GF-D8 (cell line): Measurements from ENCODE around the gene CNOT8.
A peak's percentile ranks its signal among the peaks of the same experiment; 100 is the strongest.
"Not testable (repeated sequence)": the region's sequence is repeated elsewhere in the genome, so short reads cannot be mapped to it uniquely, and the experiment has no call there.

Experiments used
- DNase-seq: peaks from one replicate; lab custom pipeline; 2025; lab: John Stamatoyannopoulos, UW

Gene CNOT8

GRCh38 chr5:154858297-154858971 is at the start of gene CNOT8:
TSS of gene CNOT8 (plus strand) at chr5:154858627. CDS start at chr5:154863279, 4,652 bp downstream.
- peak; percentile 92 for DNase-seq

GRCh38 chr5:154811239-154811638 is 47.2 kb upstream of the CNOT8 start:
- no peak for DNase-seq

- DNase-seq: peak; percentile 22
Observed at GRCh38 chr5:154811653-154812465, 46.6 kb upstream of the CNOT8 start.

- no peak for DNase-seq
Observed at GRCh38 chr5:154813158-154813557, 45.3 kb upstream of the CNOT8 start.

- no peak for DNase-seq
Observed at GRCh38 chr5:154813736-154814135, 44.7 kb upstream of the CNOT8 start.

GRCh38 chr5:154815025-154815424 is 43.4 kb upstream of the CNOT8 start:
- no peak for DNase-seq

- no peak for DNase-seq
Observed at GRCh38 chr5:154815684-154816247, 42.7 kb upstream of the CNOT8 start.

- DNase-seq: no peak
Observed at GRCh38 chr5:154816891-154817492, 41.4 kb upstream of the CNOT8 start.

- DNase-seq: no peak
Observed at GRCh38 chr5:154817815-154818214, 40.6 kb upstream of the CNOT8 start.

- DNase-seq: no peak
Observed at GRCh38 chr5:154818471-154819116, 39.8 kb upstream of the CNOT8 start.

GRCh38 chr5:154819546-154819945 is 38.9 kb upstream of the CNOT8 start:
- no peak for DNase-seq

- no peak for DNase-seq
Observed at GRCh38 chr5:154820383-154820782, 38.0 kb upstream of the CNOT8 start.

GRCh38 chr5:154822896-154823295 is 35.5 kb upstream of the CNOT8 start:
- DNase-seq: not testable (repeated sequence)

GRCh38 chr5:154823605-154824004 is 34.8 kb upstream of the CNOT8 start:
- DNase-seq: no peak

GRCh38 chr5:154824070-154824469 is 34.4 kb upstream of the CNOT8 start:
- no peak for DNase-seq

- DNase-seq: no peak
Observed at GRCh38 chr5:154829181-154829588, 29.2 kb upstream of the CNOT8 start.

- no peak for DNase-seq
Observed at GRCh38 chr5:154829589-154830218, 28.7 kb upstream of the CNOT8 start.

- DNase-seq: no peak
Observed at GRCh38 chr5:154830219-154830595, 28.2 kb upstream of the CNOT8 start.

- DNase-seq: no peak
Observed at GRCh38 chr5:154830596-154830995, 27.8 kb upstream of the CNOT8 start.

- DNase-seq: no peak
Observed at GRCh38 chr5:154831451-154831850, 27.0 kb upstream of the CNOT8 start.

- not testable (repeated sequence) for DNase-seq
Observed at GRCh38 chr5:154832804-154833203, 25.6 kb upstream of the CNOT8 start.

- no peak for DNase-seq
Observed at GRCh38 chr5:154834053-154834452, 24.4 kb upstream of the CNOT8 start.
